Body of pancreas (tissue), 4 donors: ENCODE measurements around the gene SORCS2.

Experiments used
- POLR2A ChIP-seq, 3 donors: fragments of 450-650 bp; IDR thresholded peaks; one replicate each; pipeline ENCODE4 v1.6.1; 2016; ENCODE audit warnings: antibody characterized with exemption in 3 of 3, mild to moderate bottlenecking in 2 of 3
- TF ChIP-seq, protein P1 (sequence below), 7 experiments: fragments of 450-650 bp in 4 of 7; fragments of 200-600 bp in 3 of 7; sonication (generic) in 3 of 7; IDR thresholded peaks; one replicate each; pipeline ENCODE4 v1.5.1; 2016 to 2019; ENCODE audit warnings: antibody characterized with exemption in 7 of 7

DNA sequence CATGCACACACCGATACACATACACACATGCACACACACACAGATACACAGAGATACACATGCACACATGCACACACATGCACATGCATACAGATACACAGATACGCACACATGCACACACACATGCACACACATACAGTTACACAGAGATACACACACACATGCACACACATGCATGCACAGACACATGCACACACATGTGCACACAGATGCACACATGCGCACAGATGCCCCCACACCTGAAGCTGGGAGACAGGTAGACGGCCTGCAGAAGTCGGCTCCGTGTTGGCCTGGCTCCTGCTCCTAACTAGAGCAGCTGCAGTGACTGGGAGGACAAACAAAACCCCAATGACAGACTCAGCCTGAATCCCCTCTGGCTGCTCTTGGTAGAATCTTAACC, 195.6 kb downstream of the SORCS2 start:
- TF ChIP-seq, protein P1, sequence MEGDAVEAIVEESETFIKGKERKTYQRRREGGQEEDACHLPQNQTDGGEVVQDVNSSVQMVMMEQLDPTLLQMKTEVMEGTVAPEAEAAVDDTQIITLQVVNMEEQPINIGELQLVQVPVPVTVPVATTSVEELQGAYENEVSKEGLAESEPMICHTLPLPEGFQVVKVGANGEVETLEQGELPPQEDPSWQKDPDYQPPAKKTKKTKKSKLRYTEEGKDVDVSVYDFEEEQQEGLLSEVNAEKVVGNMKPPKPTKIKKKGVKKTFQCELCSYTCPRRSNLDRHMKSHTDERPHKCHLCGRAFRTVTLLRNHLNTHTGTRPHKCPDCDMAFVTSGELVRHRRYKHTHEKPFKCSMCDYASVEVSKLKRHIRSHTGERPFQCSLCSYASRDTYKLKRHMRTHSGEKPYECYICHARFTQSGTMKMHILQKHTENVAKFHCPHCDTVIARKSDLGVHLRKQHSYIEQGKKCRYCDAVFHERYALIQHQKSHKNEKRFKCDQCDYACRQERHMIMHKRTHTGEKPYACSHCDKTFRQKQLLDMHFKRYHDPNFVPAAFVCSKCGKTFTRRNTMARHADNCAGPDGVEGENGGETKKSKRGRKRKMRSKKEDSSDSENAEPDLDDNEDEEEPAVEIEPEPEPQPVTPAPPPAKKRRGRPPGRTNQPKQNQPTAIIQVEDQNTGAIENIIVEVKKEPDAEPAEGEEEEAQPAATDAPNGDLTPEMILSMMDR (IDR thresholded peaks at IDR 0.05): no peak
- TF ChIP-seq POLR2A (IDR thresholded peaks at IDR 0.05): no peak
